ENCODE results near the gene ZNF212. TPM values are rescaled to one million over a fixed set of nuclear protein-coding genes. Genes with fewer than 3 reads are reported as not detected.

ZNF212 gene
- total and polyA plus RNA-seq, 2 donors (not counting 1 experiment from before 2014, with no cell fraction given), result 4.2 to 4.8 TPM

DNA sequence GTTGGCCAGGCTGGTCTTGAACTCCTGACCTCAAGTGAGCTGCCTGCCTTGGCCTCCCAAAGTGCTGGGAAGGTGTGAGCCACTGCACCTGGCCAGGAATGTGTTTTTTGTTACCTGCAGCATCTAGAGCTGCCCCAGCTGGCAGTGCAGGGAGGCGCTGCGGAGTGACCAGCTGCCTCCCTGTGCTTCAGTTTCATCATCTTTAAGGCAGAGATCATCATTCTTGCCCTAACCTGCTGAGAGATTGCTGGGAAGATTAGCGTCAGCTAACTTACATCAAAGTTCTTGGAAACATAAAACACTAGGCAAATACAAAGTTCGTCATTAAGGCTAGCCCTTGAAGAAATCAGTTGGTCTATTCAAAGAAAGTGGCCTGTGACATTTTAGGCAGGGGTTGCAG lies 41.8 kb upstream of the ZNF212 start:
- no peak overlapping the region for H3K4me3 ChIP-seq (replicated peaks in 1 of 4; ENCODE audit: control extremely low read depth in 1 of 4, insufficient read depth in 1 of 4, low read depth in 3 of 4, low read length in 4 of 4)
- peaks cover 27% of the 10 kb centered on the region for H3K79me2 ChIP-seq (ENCODE audit: control insufficient read depth, insufficient read depth, low read length)
- H3K9ac ChIP-seq (ENCODE audit: insufficient read depth, low read length), result no peak overlapping the region
- no peaks in the 10 kb centered on the region for H3K9me3 ChIP-seq (ENCODE audit: control insufficient read depth, insufficient read depth, low read depth, low read length)
- H3K4me2 ChIP-seq (ENCODE audit: extremely low read depth, insufficient read depth, low read length), result no peak overlapping the region
- H3K36me3 ChIP-seq (ENCODE audit: control insufficient read depth, insufficient read depth, low read length), result peaks cover 12% of the 10 kb centered on the region
- TF ChIP-seq, protein P1, sequence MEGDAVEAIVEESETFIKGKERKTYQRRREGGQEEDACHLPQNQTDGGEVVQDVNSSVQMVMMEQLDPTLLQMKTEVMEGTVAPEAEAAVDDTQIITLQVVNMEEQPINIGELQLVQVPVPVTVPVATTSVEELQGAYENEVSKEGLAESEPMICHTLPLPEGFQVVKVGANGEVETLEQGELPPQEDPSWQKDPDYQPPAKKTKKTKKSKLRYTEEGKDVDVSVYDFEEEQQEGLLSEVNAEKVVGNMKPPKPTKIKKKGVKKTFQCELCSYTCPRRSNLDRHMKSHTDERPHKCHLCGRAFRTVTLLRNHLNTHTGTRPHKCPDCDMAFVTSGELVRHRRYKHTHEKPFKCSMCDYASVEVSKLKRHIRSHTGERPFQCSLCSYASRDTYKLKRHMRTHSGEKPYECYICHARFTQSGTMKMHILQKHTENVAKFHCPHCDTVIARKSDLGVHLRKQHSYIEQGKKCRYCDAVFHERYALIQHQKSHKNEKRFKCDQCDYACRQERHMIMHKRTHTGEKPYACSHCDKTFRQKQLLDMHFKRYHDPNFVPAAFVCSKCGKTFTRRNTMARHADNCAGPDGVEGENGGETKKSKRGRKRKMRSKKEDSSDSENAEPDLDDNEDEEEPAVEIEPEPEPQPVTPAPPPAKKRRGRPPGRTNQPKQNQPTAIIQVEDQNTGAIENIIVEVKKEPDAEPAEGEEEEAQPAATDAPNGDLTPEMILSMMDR (conservative IDR thresholded peaks at IDR 0.05 in 1 of 2, IDR thresholded peaks at IDR 0.05 in 1 of 2; ENCODE audit: low read depth in 1 of 2, low read length in 2 of 2), result no peak
- TF ChIP-seq EZH2 (IDR thresholded peaks at IDR 0.05; ENCODE audit: low read length, missing control alignments), result no peak
- no peak overlapping the region for H3K27ac ChIP-seq (ENCODE audit: insufficient read depth, low read length)
- no peaks in the 10 kb centered on the region for H3K27me3 ChIP-seq (ENCODE audit: control insufficient read depth, insufficient read depth, low read length)
- H4K20me1 ChIP-seq (ENCODE audit: control insufficient read depth, extremely low read depth, insufficient read depth, low read length), result no peaks in the 10 kb centered on the region
- peaks cover 10% of the 10 kb centered on the region for H3K4me1 ChIP-seq (ENCODE audit: control insufficient read depth, extremely low read depth, insufficient read depth, low read length)
- no peak overlapping the region for H2AFZ ChIP-seq (ENCODE audit: low read length)
- no peak for DNase-seq (ENCODE audit: low read depth in 2 of 2)

DNA sequence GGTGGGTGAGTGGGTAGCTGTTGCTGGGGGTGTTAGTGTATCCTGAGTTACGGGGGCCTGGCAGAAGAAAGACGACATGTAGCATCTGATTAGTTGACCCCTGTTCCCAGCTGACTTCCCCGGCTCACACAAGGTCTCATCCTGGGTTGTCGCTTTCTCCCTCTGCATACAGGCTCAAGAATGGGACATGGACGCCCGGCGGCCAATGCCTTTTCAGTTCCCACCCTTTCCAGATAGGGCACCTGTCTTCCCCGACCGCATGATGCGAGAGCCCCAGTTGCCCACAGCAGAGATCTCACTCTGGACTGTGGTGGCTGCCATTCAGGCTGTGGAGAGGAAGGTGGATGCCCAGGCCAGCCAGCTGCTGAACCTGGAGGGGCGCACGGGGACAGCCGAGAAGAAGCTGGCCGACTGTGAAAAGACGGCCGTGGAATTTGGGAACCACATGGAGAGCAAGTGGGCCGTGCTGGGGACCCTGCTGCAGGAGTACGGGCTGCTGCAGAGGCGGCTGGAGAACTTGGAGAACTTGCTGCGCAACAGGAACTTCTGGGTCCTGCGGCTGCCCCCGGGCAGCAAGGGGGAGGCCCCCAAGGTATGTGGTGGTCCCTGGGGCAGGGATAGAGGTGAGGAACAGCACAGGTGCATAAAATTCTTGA lies 41.2 kb upstream of the ZNF212 start:
- Histone ChIP-seq H3K4me2 (ENCODE audit: extremely low read depth, insufficient read depth, low read length) (no peak overlapping the region), H2AFZ (ENCODE audit: low read length) (no peak overlapping the region), H3K9me3 (ENCODE audit: control insufficient read depth, insufficient read depth, low read depth, low read length) (no peaks in the 10 kb centered on the region), H3K79me2 (ENCODE audit: control insufficient read depth, insufficient read depth, low read length) (peaks cover 31% of the 10 kb centered on the region), H3K9ac (ENCODE audit: insufficient read depth, low read length) (no peak overlapping the region), H3K4me3 (replicated peaks in 1 of 4; ENCODE audit: control extremely low read depth in 1 of 4, insufficient read depth in 1 of 4, low read depth in 3 of 4, low read length in 4 of 4) (no peak overlapping the region), H3K4me1 (ENCODE audit: control insufficient read depth, extremely low read depth, insufficient read depth, low read length) (peaks cover 10% of the 10 kb centered on the region), H3K27me3 (ENCODE audit: control insufficient read depth, insufficient read depth, low read length) (no peaks in the 10 kb centered on the region), H3K27ac (ENCODE audit: insufficient read depth, low read length) (no peak overlapping the region), H3K36me3 (ENCODE audit: control insufficient read depth, insufficient read depth, low read length) (peaks cover 13% of the 10 kb centered on the region), H4K20me1 (ENCODE audit: control insufficient read depth, extremely low read depth, insufficient read depth, low read length) (no peaks in the 10 kb centered on the region)
- DNase-seq (ENCODE audit: low read depth in 2 of 2), result no peak
- TF ChIP-seq, protein P1 (conservative IDR thresholded peaks at IDR 0.05 in 1 of 2, IDR thresholded peaks at IDR 0.05 in 1 of 2; ENCODE audit: low read depth in 1 of 2, low read length in 2 of 2), result no peak
- no peak for TF ChIP-seq EZH2 (IDR thresholded peaks at IDR 0.05; ENCODE audit: low read length, missing control alignments)

DNA sequence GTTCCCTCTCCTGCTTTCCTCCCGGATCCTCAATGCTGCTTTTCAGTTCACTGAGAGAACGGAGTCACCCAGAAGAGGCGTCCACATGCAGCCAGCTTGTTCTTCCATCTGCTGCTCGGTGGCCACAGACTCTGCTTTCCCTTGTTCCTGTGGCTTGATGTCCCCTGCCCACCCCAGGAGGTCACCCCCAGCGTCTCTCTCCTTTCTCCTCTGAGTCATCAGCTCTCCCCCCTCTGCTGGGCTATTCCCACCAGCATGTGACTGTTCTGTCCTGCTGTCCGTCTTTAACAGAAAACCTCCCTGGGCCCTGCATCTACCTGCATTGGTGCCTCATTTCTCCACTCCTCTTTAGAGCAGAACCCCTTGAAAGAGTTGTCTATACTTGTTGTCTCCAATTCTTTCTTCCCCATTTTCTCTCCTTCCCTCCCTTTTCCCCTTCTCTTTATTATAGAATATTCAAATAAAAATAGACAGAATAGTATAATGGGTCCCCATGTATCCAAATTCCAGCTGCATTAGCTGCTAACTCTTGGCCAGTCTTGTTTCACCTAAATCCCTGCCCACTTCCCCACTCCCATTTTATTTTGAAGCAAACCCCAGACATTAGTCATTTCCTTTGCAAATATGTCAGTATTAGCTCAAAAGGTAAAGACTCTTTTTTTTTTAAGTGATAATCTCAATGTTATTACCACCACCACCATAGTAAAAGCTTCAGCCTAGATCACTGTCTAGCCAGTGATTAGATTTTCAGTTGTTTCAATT lies 40.0 kb upstream of the ZNF212 start:
- Histone ChIP-seq H3K27ac (ENCODE audit: insufficient read depth, low read length) (no peak overlapping the region), H3K36me3 (ENCODE audit: control insufficient read depth, insufficient read depth, low read length) (peaks cover 18% of the 10 kb centered on the region)

More for the DNA sequence above, 40.0 kb upstream of the ZNF212 start:
- no peaks in the 10 kb centered on the region for H3K27me3 ChIP-seq (ENCODE audit: control insufficient read depth, insufficient read depth, low read length)
- H3K79me2 ChIP-seq (ENCODE audit: control insufficient read depth, insufficient read depth, low read length), result peaks cover 38% of the 10 kb centered on the region
- peaks cover 10% of the 10 kb centered on the region for H3K4me1 ChIP-seq (ENCODE audit: control insufficient read depth, extremely low read depth, insufficient read depth, low read length)
- no peaks in the 10 kb centered on the region for H4K20me1 ChIP-seq (ENCODE audit: control insufficient read depth, extremely low read depth, insufficient read depth, low read length)
- TF ChIP-seq, protein P1 (conservative IDR thresholded peaks at IDR 0.05 in 1 of 2, IDR thresholded peaks at IDR 0.05 in 1 of 2; ENCODE audit: low read depth in 1 of 2, low read length in 2 of 2), result no peak
- TF ChIP-seq EZH2 (IDR thresholded peaks at IDR 0.05; ENCODE audit: low read length, missing control alignments), result no peak
- no peak overlapping the region for H3K4me3 ChIP-seq (replicated peaks in 1 of 4; ENCODE audit: control extremely low read depth in 1 of 4, insufficient read depth in 1 of 4, low read depth in 3 of 4, low read length in 4 of 4)
- peak in 1 of 2 donors; percentile 71 for DNase-seq (ENCODE audit: low read depth in 2 of 2)
- no peak overlapping the region for H3K9ac ChIP-seq (ENCODE audit: insufficient read depth, low read length)
- no peak overlapping the region for H3K4me2 ChIP-seq (ENCODE audit: extremely low read depth, insufficient read depth, low read length)
- no peaks in the 10 kb centered on the region for H3K9me3 ChIP-seq (ENCODE audit: control insufficient read depth, insufficient read depth, low read depth, low read length)
- H2AFZ ChIP-seq (ENCODE audit: low read length), result no peak overlapping the region

All from fibroblast of lung (primary cell).